OCI-LY3 (cell line): ENCODE results near the gene SNCG.

Experiments used
- H2AFZ ChIP-seq: fragments of 200-600, 300-600 bp; shearing (Covaris generic); 2 replicates; pipeline ENCODE4 v1.6.0; 2014; ENCODE audit warnings: antibody characterized with exemption, low read depth, low read length
- H3K27ac ChIP-seq: fragments of 200-600, 300-600 bp; sonication (generic); 2 replicates; pipeline ENCODE4 v1.5.1; 2014; ENCODE audit warnings: mild to moderate bottlenecking, low read length, moderate library complexity, mixed read lengths
- H3K27me3 ChIP-seq: fragments of 200-600, 300-600 bp; sonication (generic); 2 replicates; pipeline ENCODE4 v1.6.1; 2014; ENCODE audit warnings: low read depth, low read length, mixed read lengths
- H3K36me3 ChIP-seq: fragments of 200-600, 300-600 bp; sonication (generic); replicated peaks from 2 replicates; pipeline ENCODE3; 2014; ENCODE audit warnings: low read depth, low read length, mixed read lengths
- H3K4me1 ChIP-seq: fragments of 300-600, 200-600 bp; sonication (generic); 2 replicates; pipeline ENCODE4 v1.6.1; 2014; ENCODE audit warnings: low read length, mixed read lengths
- H3K4me2 ChIP-seq: fragments of 200-600, 300-600 bp; sonication (generic); 2 replicates; pipeline ENCODE4 v1.6.1; 2014; ENCODE audit warnings: low read length, mixed read lengths
- H3K4me3 ChIP-seq: fragments of 300-600, 200-600 bp; sonication (generic); 2 replicates; pipeline ENCODE4 v1.5.1; 2014; ENCODE audit warnings: antibody characterized with exemption, mild to moderate bottlenecking, low read length, moderate library complexity
- H3K79me2 ChIP-seq: fragments of 300-600, 200-600 bp; shearing (Covaris generic); 2 replicates; pipeline ENCODE4 v1.6.1; 2014; ENCODE audit warnings: mild to moderate bottlenecking, low read length, mixed read lengths
- H3K9ac ChIP-seq: fragments of 300-600, 200-600 bp; shearing (Covaris generic); 2 replicates; pipeline ENCODE4 v1.6.0; 2014; ENCODE audit warnings: mild to moderate bottlenecking, low read length, moderate library complexity
- H3K9me3 ChIP-seq: fragments of 200-600, 300-600 bp; shearing (Covaris generic); 2 replicates; pipeline ENCODE4 v1.6.1; 2014; ENCODE audit warnings: low read length, mixed read lengths; ENCODE audit not compliant: insufficient read depth
- H4K20me1 ChIP-seq: fragments of 200-600, 300-600 bp; sonication (generic); 2 replicates; pipeline ENCODE4 v1.6.1; 2016; ENCODE audit warnings: low read length, mixed read lengths; ENCODE audit not compliant: insufficient read depth
- EZH2phosphoT487 ChIP-seq: fragments of 200-600 bp; shearing (Covaris generic); IDR thresholded peaks from 2 replicates; pipeline ENCODE4 v1.6.1; 2018; ENCODE audit warnings: antibody characterized with exemption, mixed run types, low read depth
- TF ChIP-seq, protein P1 (sequence below): fragments of 200-600, 300-600 bp; sonication (generic); IDR thresholded peaks from 2 replicates; pipeline ENCODE4 v1.5.1; 2014; ENCODE audit warnings: antibody characterized with exemption, low read length, low read depth

Gene SNCG

DNA sequence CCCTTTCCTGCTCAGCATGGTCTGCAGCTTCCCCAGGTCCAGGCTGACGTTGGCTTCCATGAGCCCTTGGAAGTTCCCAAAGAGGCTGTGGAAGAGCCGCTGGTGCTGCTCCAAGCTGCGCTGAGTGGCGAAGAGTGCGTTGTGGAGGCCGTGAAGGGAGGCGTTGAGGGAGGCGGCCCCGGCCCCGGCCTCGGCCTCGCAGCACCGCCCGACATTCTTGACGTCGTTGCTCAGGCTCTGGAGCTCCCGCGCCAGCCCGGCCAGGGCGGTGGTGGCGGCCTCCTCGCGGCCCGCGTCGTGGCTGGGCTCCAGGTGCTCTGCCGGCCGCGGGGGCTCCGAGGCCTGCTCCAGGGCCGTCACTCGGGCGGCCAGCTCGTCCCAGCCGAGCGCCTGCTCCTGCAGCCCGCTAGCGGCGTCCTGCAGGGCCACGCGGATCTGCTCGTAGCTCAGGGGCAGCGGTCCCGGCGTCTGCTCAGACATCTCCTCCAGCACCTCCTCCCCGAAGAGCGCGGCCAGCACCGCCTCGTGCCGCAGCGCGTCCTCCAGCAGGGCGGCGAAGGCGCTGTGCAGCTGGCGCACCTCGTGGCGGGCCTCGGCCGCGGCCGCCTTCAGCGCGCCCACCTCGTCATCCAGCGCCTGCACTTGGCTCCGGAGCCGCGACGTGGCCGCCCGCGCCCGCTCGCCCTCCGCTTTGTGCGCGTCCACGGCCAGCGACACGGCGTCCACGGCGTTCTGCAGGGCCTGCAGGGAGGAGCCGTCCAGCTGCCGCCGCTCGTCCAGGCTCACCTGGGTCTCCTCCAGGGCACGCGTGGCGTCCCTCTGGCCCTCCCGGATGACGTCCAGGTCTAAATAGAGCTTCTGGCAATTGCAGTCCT, 15.7 kb upstream of the SNCG start:
- H3K9ac ChIP-seq, result no peak overlapping the region
- no peaks in the 10 kb centered on the region for H3K27me3 ChIP-seq
- H3K4me1 ChIP-seq, result peaks cover 16% of the 10 kb centered on the region
- no peak overlapping the region for H2AFZ ChIP-seq
- no peaks in the 10 kb centered on the region for H4K20me1 ChIP-seq
- H3K27ac ChIP-seq, result no peak overlapping the region
- no peaks in the 10 kb centered on the region for H3K9me3 ChIP-seq
- H3K79me2 ChIP-seq, result no peaks in the 10 kb centered on the region
- H3K4me3 ChIP-seq, result no peak overlapping the region
- no peak for TF ChIP-seq EZH2phosphoT487
- TF ChIP-seq, protein P1, sequence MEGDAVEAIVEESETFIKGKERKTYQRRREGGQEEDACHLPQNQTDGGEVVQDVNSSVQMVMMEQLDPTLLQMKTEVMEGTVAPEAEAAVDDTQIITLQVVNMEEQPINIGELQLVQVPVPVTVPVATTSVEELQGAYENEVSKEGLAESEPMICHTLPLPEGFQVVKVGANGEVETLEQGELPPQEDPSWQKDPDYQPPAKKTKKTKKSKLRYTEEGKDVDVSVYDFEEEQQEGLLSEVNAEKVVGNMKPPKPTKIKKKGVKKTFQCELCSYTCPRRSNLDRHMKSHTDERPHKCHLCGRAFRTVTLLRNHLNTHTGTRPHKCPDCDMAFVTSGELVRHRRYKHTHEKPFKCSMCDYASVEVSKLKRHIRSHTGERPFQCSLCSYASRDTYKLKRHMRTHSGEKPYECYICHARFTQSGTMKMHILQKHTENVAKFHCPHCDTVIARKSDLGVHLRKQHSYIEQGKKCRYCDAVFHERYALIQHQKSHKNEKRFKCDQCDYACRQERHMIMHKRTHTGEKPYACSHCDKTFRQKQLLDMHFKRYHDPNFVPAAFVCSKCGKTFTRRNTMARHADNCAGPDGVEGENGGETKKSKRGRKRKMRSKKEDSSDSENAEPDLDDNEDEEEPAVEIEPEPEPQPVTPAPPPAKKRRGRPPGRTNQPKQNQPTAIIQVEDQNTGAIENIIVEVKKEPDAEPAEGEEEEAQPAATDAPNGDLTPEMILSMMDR, result no peak
- H3K4me2 ChIP-seq, result no peak overlapping the region
- H3K36me3 ChIP-seq, result no peaks in the 10 kb centered on the region

DNA sequence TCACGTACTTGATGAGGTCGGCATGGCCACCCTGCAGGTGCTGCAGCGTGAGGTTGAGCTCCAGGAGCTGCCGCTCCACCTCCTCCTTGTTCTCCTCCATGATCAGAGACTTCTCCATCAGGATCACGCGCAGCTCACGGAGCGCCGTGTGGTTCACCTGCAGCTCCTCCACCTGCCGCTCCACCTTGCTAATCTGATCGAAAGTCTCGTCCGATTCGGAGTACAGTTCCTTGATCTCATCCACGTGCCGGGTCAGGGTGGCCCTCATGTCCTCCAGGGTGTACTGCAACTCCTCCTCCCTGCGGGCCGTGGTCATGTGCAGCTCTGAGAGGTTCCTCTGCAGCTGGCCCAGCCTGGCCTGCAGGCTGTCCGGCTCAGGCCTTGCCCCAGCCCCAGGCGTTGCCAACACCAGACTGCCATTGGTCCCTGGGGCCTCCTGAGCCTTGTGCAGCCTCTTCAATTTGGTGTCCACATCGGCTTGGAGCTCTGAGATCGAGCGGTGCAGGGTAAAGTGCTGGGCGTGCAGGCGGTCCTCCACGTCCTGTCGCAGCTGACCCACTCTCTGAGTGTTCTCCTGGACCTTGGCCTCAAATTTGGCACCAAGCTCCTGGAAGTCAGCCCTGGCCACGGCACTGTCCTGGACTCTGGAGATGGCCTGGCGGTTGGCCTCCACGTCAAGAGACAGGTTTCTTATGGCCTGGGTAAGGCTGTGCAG, 14.9 kb upstream of the SNCG start:
- TF ChIP-seq, protein P1, result no peak
- TF ChIP-seq EZH2phosphoT487, result no peak
- H3K4me2 ChIP-seq, result no peak overlapping the region
- H4K20me1 ChIP-seq, result no peaks in the 10 kb centered on the region
- H3K27me3 ChIP-seq, result no peaks in the 10 kb centered on the region
- H3K4me1 ChIP-seq, result peaks cover 16% of the 10 kb centered on the region
- no peaks in the 10 kb centered on the region for H3K9me3 ChIP-seq
- H3K27ac ChIP-seq, result no peak overlapping the region
- no peak overlapping the region for H2AFZ ChIP-seq
- H3K4me3 ChIP-seq, result no peak overlapping the region
- H3K79me2 ChIP-seq, result no peaks in the 10 kb centered on the region
- no peaks in the 10 kb centered on the region for H3K36me3 ChIP-seq
- H3K9ac ChIP-seq, result no peak overlapping the region

DNA sequence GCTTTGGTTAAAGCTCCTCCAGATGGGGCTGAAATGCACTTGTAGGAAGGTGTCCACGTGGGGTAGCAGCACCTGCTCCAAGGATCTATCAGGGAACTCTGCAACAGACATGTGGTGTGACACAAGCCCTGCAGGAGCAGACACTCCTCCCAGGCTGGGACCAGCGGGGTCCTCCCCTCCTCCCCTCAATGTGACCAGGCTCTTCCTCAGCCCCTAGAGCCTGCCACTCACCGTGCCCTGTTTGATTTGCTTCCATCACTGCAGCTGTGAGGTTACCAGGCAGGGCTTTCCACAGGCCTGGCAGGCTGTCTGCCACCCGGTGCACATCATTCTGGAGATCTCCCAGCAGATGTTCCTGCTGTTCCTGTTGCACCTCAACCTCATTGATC, 14.4 kb upstream of the SNCG start:
- Histone ChIP-seq H3K4me3 (no peak overlapping the region), H3K4me2 (no peak overlapping the region), H4K20me1 (no peaks in the 10 kb centered on the region), H3K9ac (no peak overlapping the region), H3K79me2 (no peaks in the 10 kb centered on the region), H3K4me1 (peaks cover 16% of the 10 kb centered on the region), H3K36me3 (no peaks in the 10 kb centered on the region), H3K27ac (no peak overlapping the region), H2AFZ (no peak overlapping the region), H3K9me3 (no peaks in the 10 kb centered on the region), H3K27me3 (no peaks in the 10 kb centered on the region)
- TF ChIP-seq, protein P1, result no peak
- no peak for TF ChIP-seq EZH2phosphoT487

DNA sequence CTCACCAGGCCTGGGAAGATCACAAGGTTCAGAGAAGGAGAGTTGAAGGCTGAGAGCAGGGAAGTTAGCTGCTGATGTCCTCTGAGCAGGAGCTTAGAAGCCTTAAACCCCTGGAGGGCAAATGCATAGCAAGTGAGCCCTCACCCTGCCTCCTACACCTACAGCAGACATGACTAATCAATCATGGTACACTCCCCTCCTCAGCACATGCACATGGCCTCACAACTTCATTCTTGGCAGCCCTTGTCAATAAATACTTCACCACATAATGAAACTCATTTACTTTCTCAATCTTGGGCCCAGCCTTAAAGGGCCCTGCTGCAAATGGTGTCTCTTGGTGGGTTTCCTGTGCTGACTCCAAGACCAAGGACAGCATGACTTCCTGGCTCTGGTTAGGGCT, 13.9 kb upstream of the SNCG start:
- Histone ChIP-seq H3K9ac (no peak overlapping the region), H3K27ac (no peak overlapping the region)

More for the DNA sequence above, 13.9 kb upstream of the SNCG start:
- TF ChIP-seq, protein P1, result no peak
- TF ChIP-seq EZH2phosphoT487, result no peak
- Histone ChIP-seq H4K20me1 (no peaks in the 10 kb centered on the region), H3K4me3 (no peak overlapping the region), H3K27me3 (no peaks in the 10 kb centered on the region), H3K9me3 (no peaks in the 10 kb centered on the region), H3K36me3 (no peaks in the 10 kb centered on the region), H3K4me1 (peaks cover 16% of the 10 kb centered on the region), H3K4me2 (no peak overlapping the region), H3K79me2 (no peaks in the 10 kb centered on the region), H2AFZ (no peak overlapping the region)
